CD14-positive monocyte (primary cell): ENCODE results near the gene IER5L. TPM values are rescaled to one million over a fixed set of nuclear protein-coding genes. Genes with fewer than 3 reads are reported as not detected.

Experiments
- DNase-seq, 3 donors: peaks; one replicate each; pipeline ENCODE4 v3.0.0-alpha.2; 2011 to 2022
- H2AFZ ChIP-seq: 2 replicates; pipeline ENCODE4 v1.6.0; 2012; ENCODE audit warnings: mild to moderate bottlenecking, low read depth, low read length, inconsistent platforms; ENCODE audit not compliant: insufficient read depth, poor library complexity, severe bottlenecking
- H3K27ac ChIP-seq, 2 donors: 1 replicate in 1 of 2; 2 replicates in 1 of 2; pipeline ENCODE4 v1.5.1; 2012 to 2013; ENCODE audit warnings: low read length in 2 of 2, control low read depth in 1 of 2, inconsistent platforms in 1 of 2, low read depth in 1 of 2, mild to moderate bottlenecking in 1 of 2
- H3K27me3 ChIP-seq, 2 donors: one replicate each; pipeline versions ENCODE4 v1.6.0 to v1.6.1; 2011 to 2013; ENCODE audit warnings: low read length in 2 of 2; ENCODE audit not compliant: control insufficient read depth in 2 of 2, insufficient read depth in 2 of 2
- H3K36me3 ChIP-seq, 2 donors: replicated peaks in 1 of 2; 1 replicate in 1 of 2; 2 replicates in 1 of 2; pipeline versions ENCODE4 v1.5.1 to v1.6.1; 2012 to 2013; ENCODE audit warnings: low read length in 2 of 2, control low read depth in 1 of 2, inconsistent platforms in 1 of 2, mild to moderate bottlenecking in 1 of 2; ENCODE audit not compliant: insufficient read depth in 2 of 2, control insufficient read depth in 1 of 2
- H3K4me1 ChIP-seq, 2 donors: 1 replicate in 1 of 2; 2 replicates in 1 of 2; pipeline versions ENCODE4 v1.5.1 to v1.6.1; 2012 to 2013; ENCODE audit warnings: low read length in 2 of 2, control low read depth in 1 of 2, inconsistent platforms in 1 of 2, mild to moderate bottlenecking in 1 of 2, moderate library complexity in 1 of 2; ENCODE audit not compliant: insufficient read depth in 2 of 2, control insufficient read depth in 1 of 2
- H3K4me2 ChIP-seq: replicated peaks from 2 replicates; pipeline ENCODE3; 2012; ENCODE audit warnings: low read length, moderate library complexity, mild to moderate bottlenecking; ENCODE audit not compliant: poor library complexity, severe bottlenecking; ENCODE audit errors: extremely low read depth
- H3K4me3 ChIP-seq, 3 experiments: fragments of 200-600 bp in 1 of 3; sonication (generic) in 1 of 3; replicated peaks in 1 of 3; 1 replicate in 2 of 3; 2 replicates in 1 of 3; pipeline ENCODE4 v1.5.1; 2011 to 2013; ENCODE audit warnings: low read length in 3 of 3, mild to moderate bottlenecking in 3 of 3, control low read depth in 2 of 3, low read depth in 2 of 3, inconsistent platforms in 1 of 3, moderate library complexity in 1 of 3
- H3K79me2 ChIP-seq: 2 replicates; pipeline ENCODE4 v1.6.0; 2012; ENCODE audit warnings: mild to moderate bottlenecking, control low read depth, inconsistent platforms, low read length, moderate library complexity; ENCODE audit not compliant: insufficient read depth
- H3K9ac ChIP-seq: 2 replicates; pipeline ENCODE4 v1.6.0; 2017; ENCODE audit warnings: low read length, mild to moderate bottlenecking; ENCODE audit not compliant: insufficient read depth, poor library complexity, severe bottlenecking
- H3K9me3 ChIP-seq, 2 donors: replicated peaks in 1 of 2; 1 replicate in 1 of 2; 2 replicates in 1 of 2; pipeline versions ENCODE4 v1.5.1 to v1.6.1; 2012 to 2013; ENCODE audit warnings: low read length in 2 of 2, control low read depth in 1 of 2; ENCODE audit not compliant: control insufficient read depth in 1 of 2, insufficient read depth in 1 of 2
- H4K20me1 ChIP-seq: 2 replicates; pipeline ENCODE4 v1.6.0; 2012; ENCODE audit warnings: mild to moderate bottlenecking, low read length, control low read depth, moderate library complexity; ENCODE audit not compliant: insufficient read depth
- H3K27ac Mint-ChIP-seq, 7 donors: one replicate each; pipeline ENCODE4 v1.8.0; 2020; ENCODE audit warnings: mild to moderate bottlenecking in 7 of 7, mixed read lengths in 7 of 7, moderate library complexity in 6 of 7, inconsistent platforms in 2 of 7
- H3K27me3 Mint-ChIP-seq, 3 donors: one replicate each; pipeline ENCODE4 v1.8.0; 2021 to 2022; ENCODE audit warnings: low read depth in 3 of 3, mild to moderate bottlenecking in 3 of 3, mixed read lengths in 3 of 3, moderate library complexity in 3 of 3, inconsistent platforms in 1 of 3
- H3K36me3 Mint-ChIP-seq, 2 donors: one replicate each; pipeline ENCODE4 v1.8.0; 2020; ENCODE audit warnings: mixed read lengths in 2 of 2, inconsistent platforms in 1 of 2, mild to moderate bottlenecking in 1 of 2
- H3K4me1 Mint-ChIP-seq: one replicate; pipeline ENCODE4 v1.8.0; 2020; ENCODE audit warnings: mild to moderate bottlenecking, mixed read lengths
- H3K4me3 Mint-ChIP-seq, 2 donors: one replicate each; pipeline ENCODE4 v1.8.0; 2020; ENCODE audit warnings: mild to moderate bottlenecking in 2 of 2, mixed read lengths in 2 of 2, moderate library complexity in 1 of 2
- H3K9me3 Mint-ChIP-seq, 7 donors: one replicate each; pipeline ENCODE4 v1.8.0; 2020 to 2022; ENCODE audit warnings: mixed read lengths in 7 of 7, mild to moderate bottlenecking in 6 of 7, moderate library complexity in 6 of 7, inconsistent platforms in 2 of 7
- WGBS: methylation state at CpG from one replicate; pipeline ENCODE4 v1.1.5; 2013; ENCODE audit warnings: missing lambda C conversion rate; ENCODE audit not compliant: insufficient coverage; 5-methylcytosine and 5-hydroxymethylcytosine counted together
- intact Hi-C, 2 donors: fragments of 100-400 bp; cut with micrococcal nuclease; formaldehyde crosslinking; loops; one replicate each; pipeline versions ENCODE4 v1.15.0 to v1.15.1; 2023
- polyA plus RNA-seq, 3 donors: library from polyadenylated mRNA; depleted of rRNA in 1 of 3; unstranded in 2 of 3; stranded (reverse) in 1 of 3; fragments of 300-500 nt in 2 of 3; fragments of >200 nt in 1 of 3; fragmentation: Illumina TruSeq in 2 of 3; gene quantifications; 1 replicate in 2 of 3; 2 replicates in 1 of 3; pipeline ENCODE4 v1.2.3, GENCODE V29; 2012 to 2021
- TF ChIP-seq, protein P1 (sequence below): fragments of 200-600 bp; IDR thresholded peaks from one replicate; pipeline ENCODE4 v1.8.0; 2022; ENCODE audit warnings: antibody characterized with exemption, mild to moderate bottlenecking

The IER5L gene
- polyA plus RNA-seq, 3 donors, result 0.36 to 15.5 (median 0.79) TPM

DNA sequence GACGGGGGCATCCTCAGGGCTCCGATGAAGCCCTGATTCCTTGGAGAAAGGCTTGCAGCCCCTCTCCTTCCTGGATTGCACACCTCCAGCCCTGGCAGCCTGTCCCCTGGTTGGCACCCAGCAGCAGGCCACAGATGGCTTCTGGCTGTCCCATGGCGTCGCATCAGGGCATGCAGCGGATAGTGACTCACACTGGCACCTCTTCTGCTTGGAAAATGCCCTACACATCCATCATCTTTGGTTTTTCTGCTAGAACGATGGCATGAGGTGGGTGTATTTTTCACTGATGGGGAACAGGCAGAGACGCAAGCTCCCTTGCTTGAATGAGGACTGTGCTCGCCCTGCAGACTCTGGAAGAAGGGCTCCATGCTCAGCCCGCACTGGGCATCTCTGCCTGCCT, 23.2 kb upstream of the IER5L start:
- Histone ChIP-seq H4K20me1 (no peaks in the 10 kb centered on the region), H3K27me3 (peaks cover 0 to 3% of the 10 kb centered on the region in 2 donors), H3K4me2 (no peak overlapping the region), H3K9ac (no peak overlapping the region), H3K79me2 (no peaks in the 10 kb centered on the region), H2AFZ (no peak overlapping the region), H3K4me3 (no peak overlapping the region), H3K4me1 (peaks cover 14 to 21% of the 10 kb centered on the region in 2 donors), H3K27ac (no peak overlapping the region), H3K9me3 (no peaks in the 10 kb centered on the region), H3K36me3 (no peaks in the 10 kb centered on the region)
- no peak overlapping the region for H3K27ac Mint-ChIP-seq
- 91% methylated on average over 7 of the region's 9 CpGs for WGBS
- no peak overlapping the region for H3K4me3 Mint-ChIP-seq
- peaks cover 19% of the 10 kb centered on the region for H3K4me1 Mint-ChIP-seq
- H3K9me3 Mint-ChIP-seq, result peaks cover 0 to 2% (median 0%) of the 10 kb centered on the region in 7 donors
- intact Hi-C loops, result no loop called here
- H3K36me3 Mint-ChIP-seq, result peaks cover 0 to 2% of the 10 kb centered on the region in 2 donors
- H3K27me3 Mint-ChIP-seq, result peaks cover 12 to 21% (median 14%) of the 10 kb centered on the region in 3 donors
- DNase-seq, result no peak
- TF ChIP-seq, protein P1, sequence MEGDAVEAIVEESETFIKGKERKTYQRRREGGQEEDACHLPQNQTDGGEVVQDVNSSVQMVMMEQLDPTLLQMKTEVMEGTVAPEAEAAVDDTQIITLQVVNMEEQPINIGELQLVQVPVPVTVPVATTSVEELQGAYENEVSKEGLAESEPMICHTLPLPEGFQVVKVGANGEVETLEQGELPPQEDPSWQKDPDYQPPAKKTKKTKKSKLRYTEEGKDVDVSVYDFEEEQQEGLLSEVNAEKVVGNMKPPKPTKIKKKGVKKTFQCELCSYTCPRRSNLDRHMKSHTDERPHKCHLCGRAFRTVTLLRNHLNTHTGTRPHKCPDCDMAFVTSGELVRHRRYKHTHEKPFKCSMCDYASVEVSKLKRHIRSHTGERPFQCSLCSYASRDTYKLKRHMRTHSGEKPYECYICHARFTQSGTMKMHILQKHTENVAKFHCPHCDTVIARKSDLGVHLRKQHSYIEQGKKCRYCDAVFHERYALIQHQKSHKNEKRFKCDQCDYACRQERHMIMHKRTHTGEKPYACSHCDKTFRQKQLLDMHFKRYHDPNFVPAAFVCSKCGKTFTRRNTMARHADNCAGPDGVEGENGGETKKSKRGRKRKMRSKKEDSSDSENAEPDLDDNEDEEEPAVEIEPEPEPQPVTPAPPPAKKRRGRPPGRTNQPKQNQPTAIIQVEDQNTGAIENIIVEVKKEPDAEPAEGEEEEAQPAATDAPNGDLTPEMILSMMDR, result no peak

DNA sequence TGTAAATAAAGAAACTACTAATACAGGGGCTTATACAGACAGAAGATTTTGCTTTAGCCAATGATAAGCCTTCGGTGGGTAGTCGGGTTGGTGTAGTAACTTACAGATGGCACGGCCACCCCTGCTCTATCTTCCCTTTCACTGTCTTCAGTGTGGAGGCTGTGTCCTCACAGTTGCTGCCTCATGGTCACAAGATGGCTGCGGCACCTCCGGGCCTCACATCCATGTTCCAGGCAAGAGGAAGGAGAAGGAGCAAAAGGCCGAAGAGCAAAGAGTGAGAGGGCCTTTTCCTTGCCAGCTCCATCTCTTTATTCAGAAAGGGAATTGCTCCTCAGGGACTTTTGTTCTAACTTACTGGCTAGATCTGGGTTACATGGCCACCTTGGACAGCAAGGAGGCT, 22.2 kb upstream of the IER5L start:
- Mint-ChIP-seq H3K4me1 (peaks cover 19% of the 10 kb centered on the region), H3K9me3 (peaks cover 0 to 2% (median 0%) of the 10 kb centered on the region in 7 donors), H3K4me3 (no peak overlapping the region), H3K27me3 (peaks cover 12 to 23% (median 14%) of the 10 kb centered on the region in 3 donors), H3K27ac (no peak overlapping the region), H3K36me3 (peaks cover 0 to 2% of the 10 kb centered on the region in 2 donors)
- no peaks in the 10 kb centered on the region for H3K9me3 ChIP-seq
- H3K36me3 ChIP-seq, result no peaks in the 10 kb centered on the region
- no peak overlapping the region for H3K4me2 ChIP-seq
- H3K27me3 ChIP-seq, result peaks cover 0 to 3% of the 10 kb centered on the region in 2 donors
- H3K4me1 ChIP-seq, result peaks cover 14 to 21% of the 10 kb centered on the region in 2 donors
- H3K27ac ChIP-seq, result no peak overlapping the region
- no peaks in the 10 kb centered on the region for H4K20me1 ChIP-seq
- H3K9ac ChIP-seq, result no peak overlapping the region
- H3K4me3 ChIP-seq, result no peak overlapping the region
- intact Hi-C loops, result no loop called here
- no peak for DNase-seq
- no peak overlapping the region for H2AFZ ChIP-seq
- H3K79me2 ChIP-seq, result no peaks in the 10 kb centered on the region
- WGBS, result 100% methylated on average over 2 of the region's 6 CpGs
- TF ChIP-seq, protein P1, result no peak
